Thymus (tissue), 11 donors: ENCODE results near the gene FMO1. TPM values are rescaled to one million over a fixed set of nuclear protein-coding genes. Genes with fewer than 3 reads are reported as not detected.
A peak's percentile ranks its signal among the peaks of the same experiment; 100 is the strongest.

Source experiments
- DNase-seq, 9 donors: peaks; one replicate each; pipeline ENCODE4 v3.0.0-alpha.2; 2013; ENCODE audit warnings: low spot score in 9 of 9, low read depth in 6 of 9, missing footprints in 1 of 9
- H3K27ac ChIP-seq, 2 donors: one replicate each; pipeline ENCODE4 v1.5.1; 2013; ENCODE audit warnings: control low read depth in 1 of 2, low read depth in 1 of 2, low read length in 1 of 2, mild to moderate bottlenecking in 1 of 2, moderate library complexity in 1 of 2
- H3K27me3 ChIP-seq, 2 donors: one replicate each; pipeline ENCODE4 v1.5.1; 2013; ENCODE audit warnings: low read length in 1 of 2; ENCODE audit not compliant: control insufficient read depth in 2 of 2, insufficient read depth in 1 of 2
- H3K36me3 ChIP-seq, 2 donors: one replicate each; pipeline ENCODE4 v1.5.1; 2013; ENCODE audit warnings: low read length in 1 of 2, mild to moderate bottlenecking in 1 of 2, moderate library complexity in 1 of 2; ENCODE audit not compliant: control insufficient read depth in 2 of 2, insufficient read depth in 2 of 2
- H3K4me1 ChIP-seq, 2 donors: one replicate each; pipeline ENCODE4 v1.5.1; 2013; ENCODE audit warnings: low read length in 2 of 2; ENCODE audit not compliant: control insufficient read depth in 2 of 2, insufficient read depth in 2 of 2
- H3K4me3 ChIP-seq, 2 donors: one replicate each; pipeline ENCODE4 v1.5.1; 2013; ENCODE audit warnings: low read length in 2 of 2, control low read depth in 1 of 2, mild to moderate bottlenecking in 1 of 2
- H3K9me3 ChIP-seq, 2 donors: one replicate each; pipeline ENCODE4 v1.5.1; 2013; ENCODE audit warnings: low read length in 1 of 2, mild to moderate bottlenecking in 1 of 2; ENCODE audit not compliant: control insufficient read depth in 2 of 2, insufficient read depth in 1 of 2
- WGBS: extraction: QIAGEN DNeasy Blood & Tissue Kit; methylation state at CpG from one replicate; pipeline ENCODE4 v1.1.7; 2013; 5-methylcytosine and 5-hydroxymethylcytosine counted together
- polyA plus RNA-seq: library from polyadenylated mRNA; stranded (reverse); fragments of 200-250 nt; gene quantifications from one replicate; pipeline ENCODE4 v1.2.3, GENCODE V29; 2013
- total RNA-seq: library from RNA; stranded (reverse); fragments of 120-200 nt; gene quantifications from one replicate; pipeline ENCODE4 v1.2.4, GENCODE V29; 2013
- donor health status: healthy.

Gene FMO1
- total and polyA plus RNA-seq, 2 donors: 5.6 to 10.8 TPM

DNA sequence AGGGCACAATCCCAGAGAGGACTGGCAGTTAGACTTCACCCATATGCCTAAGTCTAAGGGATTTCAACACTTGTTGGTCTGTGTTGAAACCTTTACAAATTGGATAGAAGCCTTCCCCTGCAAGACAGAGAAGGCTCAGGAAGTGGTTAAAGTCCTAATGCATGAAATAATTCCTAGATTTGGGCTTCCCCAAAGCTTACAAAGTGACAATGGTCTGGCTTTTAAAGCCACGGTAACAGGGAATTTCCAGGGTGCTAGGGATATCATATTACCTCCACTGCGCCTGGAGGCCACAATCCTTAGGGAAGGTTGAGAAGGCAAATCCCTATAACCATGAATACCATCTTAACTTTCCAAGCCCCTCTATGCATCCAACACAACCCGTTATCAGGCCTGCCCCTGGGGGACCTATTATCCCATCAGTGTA is 62.4 kb downstream of the FMO1 start:
- H3K9me3 ChIP-seq: no peaks in the 10 kb centered on the region
- peaks cover 0 to 2% of the 10 kb centered on the region in 2 donors for H3K4me1 ChIP-seq
- WGBS: 90% methylated on average over 3 of the region's 3 CpGs
- H3K4me3 ChIP-seq: no peak overlapping the region
- H3K36me3 ChIP-seq: no peaks in the 10 kb centered on the region
- H3K27me3 ChIP-seq: no peaks in the 10 kb centered on the region
- DNase-seq: no peak
- no peak overlapping the region for H3K27ac ChIP-seq

DNA sequence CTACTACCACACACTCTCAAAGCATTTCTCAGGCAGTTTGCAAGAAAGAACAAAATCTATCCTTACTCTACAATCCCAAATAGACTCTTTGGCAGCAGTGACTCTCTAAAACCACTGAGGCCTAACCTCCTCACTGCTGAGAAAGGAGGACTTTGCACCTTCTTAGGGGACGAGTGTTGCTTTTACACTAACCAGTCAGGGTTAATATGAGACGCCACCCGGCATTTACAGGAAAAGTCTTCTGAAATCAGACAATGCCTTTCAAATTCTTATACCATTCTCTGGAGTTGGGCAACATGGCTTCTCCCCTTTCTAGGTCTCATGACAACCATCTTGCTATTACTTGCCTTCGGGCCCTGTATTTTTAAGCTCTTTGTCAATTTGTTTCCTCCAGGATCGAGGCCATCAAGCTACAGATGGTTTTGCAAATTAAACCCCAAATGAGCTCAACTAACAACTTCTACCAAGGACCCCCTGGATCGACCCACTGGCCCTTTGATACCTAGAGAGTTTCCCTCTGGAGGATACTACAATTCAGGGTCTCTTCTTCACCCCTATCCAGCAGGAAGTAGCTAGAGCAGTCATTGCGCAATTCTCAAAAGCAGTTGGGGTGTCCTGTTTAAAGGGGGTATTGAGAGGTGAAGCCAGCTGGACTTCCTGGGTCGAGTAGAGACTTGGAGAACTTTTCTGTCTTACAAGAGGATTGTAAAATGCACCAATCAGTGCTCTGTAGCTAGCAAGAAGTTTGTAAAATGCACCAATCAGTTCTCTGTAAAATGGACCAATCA is 63.7 kb downstream of the FMO1 start:
- Histone ChIP-seq H3K9me3 (no peaks in the 10 kb centered on the region), H3K36me3 (no peaks in the 10 kb centered on the region), H3K27me3 (no peaks in the 10 kb centered on the region), H3K4me3 (no peak overlapping the region), H3K4me1 (peaks cover 0 to 4% of the 10 kb centered on the region in 2 donors), H3K27ac (no peak overlapping the region)
- 95% methylated on average over 8 of the region's 8 CpGs for WGBS
- DNase-seq: no peak

DNA sequence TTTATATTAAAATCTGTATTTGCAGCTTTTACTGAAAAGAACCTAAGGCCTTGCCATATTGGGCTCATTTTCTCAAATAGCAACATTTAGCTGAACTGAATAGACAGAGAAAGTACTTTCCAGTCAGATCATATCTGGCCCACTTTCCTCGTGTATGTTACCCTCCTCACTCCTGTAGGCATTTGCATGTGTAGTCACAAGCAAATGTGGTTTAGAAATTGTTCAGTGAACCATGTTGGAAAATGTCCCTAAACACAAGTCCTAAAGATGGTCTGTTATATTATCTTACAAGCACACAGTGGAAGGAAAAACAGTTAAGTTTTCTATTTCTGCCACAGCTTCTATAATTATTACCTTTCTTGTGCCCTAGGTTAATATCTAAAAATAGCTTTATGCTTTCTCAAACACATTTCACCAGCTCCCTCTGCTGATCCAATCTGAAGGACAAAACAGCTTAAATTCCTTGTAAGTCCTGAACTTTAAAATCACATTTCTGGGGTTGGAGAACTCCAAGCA is 65.1 kb downstream of the FMO1 start:
- Histone ChIP-seq H3K9me3 (no peaks in the 10 kb centered on the region), H3K4me3 (no peak overlapping the region), H3K27me3 (no peaks in the 10 kb centered on the region), H3K27ac (peak overlapping the region; percentile 32 to 33), H3K4me1 (peaks cover 0 to 4% of the 10 kb centered on the region in 2 donors), H3K36me3 (no peaks in the 10 kb centered on the region)
- DNase-seq: peak in 1 of 9 donors; percentile 0
- 11% methylated on average over 1 of the region's 1 CpG for WGBS

DNA sequence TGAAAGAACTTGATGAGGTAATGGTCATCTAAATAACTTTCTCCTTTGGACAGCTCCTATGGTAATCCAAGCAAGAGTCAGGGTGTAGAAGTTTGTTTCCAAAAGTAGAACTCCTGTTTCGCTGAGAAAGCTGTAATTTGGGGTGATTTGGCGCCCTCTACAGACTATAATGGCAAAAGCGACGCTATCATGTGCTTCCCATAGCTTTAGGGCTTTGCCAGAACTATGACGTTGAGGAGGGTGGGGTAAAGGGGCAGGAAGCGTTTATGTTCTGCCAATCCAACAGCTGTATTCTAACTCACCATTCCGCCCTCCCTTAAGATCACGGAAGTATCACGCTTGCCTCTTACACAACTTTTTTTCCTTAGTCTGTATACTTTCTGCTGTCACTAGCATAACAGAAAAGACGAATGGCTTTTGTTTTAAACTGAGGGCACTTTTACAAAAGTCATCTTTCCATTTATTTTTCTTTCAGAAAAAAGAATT is 65.6 kb downstream of the FMO1 start, which contains the start of gene FMO4:
Gene FMO4, plus strand, starts transcription at position 349 of the 486 bp plus-strand sequence. CDS start 5,643 bp downstream, outside the sequence.
- H3K4me3 ChIP-seq: peak within 1 kb of the TSS; percentile 14
- peaks cover 0 to 4% of the 10 kb centered on the region in 2 donors for H3K4me1 ChIP-seq
- H3K36me3 ChIP-seq: no peaks in the 10 kb centered on the region
- H3K27ac ChIP-seq: peak within 1 kb of the TSS; percentile 32 to 33
- under 1% methylated on average over 10 of the region's 10 CpGs for WGBS
- H3K9me3 ChIP-seq: no peaks in the 10 kb centered on the region
- H3K27me3 ChIP-seq: no peaks in the 10 kb centered on the region
- peak; percentile 83 to 98 (median 93) for DNase-seq

DNA sequence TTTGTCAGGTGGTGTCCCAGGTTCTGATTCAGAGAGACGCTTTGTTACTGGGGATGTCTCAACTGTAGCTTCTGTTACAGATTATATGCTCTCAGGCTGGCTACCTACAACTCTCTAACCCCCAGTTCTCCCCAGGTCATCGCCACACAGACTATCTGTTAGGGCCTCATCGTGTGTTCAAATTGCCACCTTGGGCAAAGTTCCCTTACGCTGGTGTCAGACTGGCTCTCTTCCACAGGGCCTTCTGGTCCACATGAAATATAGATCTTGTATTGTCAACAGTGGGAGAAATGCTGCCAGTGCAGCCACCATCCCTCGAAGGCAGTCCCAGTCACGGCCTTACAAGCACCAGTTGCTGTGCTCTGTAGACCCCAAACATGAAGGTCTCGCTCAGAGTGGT is 81.0 kb downstream of the FMO1 start:
- Histone ChIP-seq H3K4me3 (no peak overlapping the region), H3K36me3 (no peaks in the 10 kb centered on the region), H3K9me3 (no peaks in the 10 kb centered on the region), H3K4me1 (no peaks in the 10 kb centered on the region), H3K27ac (no peak overlapping the region), H3K27me3 (no peaks in the 10 kb centered on the region)
- DNase-seq: no peak
- WGBS: 97% methylated on average over 7 of the region's 7 CpGs

DNA sequence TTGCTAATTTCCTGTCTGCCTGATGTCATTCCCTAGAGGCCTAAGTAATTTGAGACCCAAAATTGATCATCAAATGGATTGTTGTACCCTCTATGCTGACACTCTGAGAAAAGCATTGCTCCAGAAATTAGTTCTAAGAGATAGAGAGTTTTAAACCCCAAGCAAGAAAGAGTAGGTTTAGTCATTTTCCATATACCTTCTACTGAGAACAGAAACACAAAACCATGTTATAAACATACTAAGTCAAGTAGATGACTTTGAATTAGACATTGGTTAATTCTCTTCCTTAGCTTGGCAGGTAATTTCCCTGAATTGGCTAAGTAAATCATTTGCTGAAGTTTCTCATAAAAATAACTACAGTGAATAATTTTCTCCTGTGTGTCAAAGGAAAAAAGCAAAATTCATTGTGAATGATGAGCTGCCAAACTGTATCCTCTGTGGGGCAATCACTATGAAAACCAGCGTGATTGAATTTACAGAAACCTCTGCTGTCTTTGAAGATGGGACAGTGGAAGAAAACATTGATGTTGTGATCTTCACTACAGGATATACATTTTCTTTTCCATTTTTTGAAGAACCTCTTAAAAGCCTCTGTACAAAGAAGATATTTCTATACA is 85.8 kb downstream of the FMO1 start:
- H3K9me3 ChIP-seq: no peaks in the 10 kb centered on the region
- H3K4me3 ChIP-seq: no peak overlapping the region
- no peaks in the 10 kb centered on the region for H3K36me3 ChIP-seq
- no peak overlapping the region for H3K27ac ChIP-seq
- H3K4me1 ChIP-seq: no peaks in the 10 kb centered on the region
- H3K27me3 ChIP-seq: no peaks in the 10 kb centered on the region
- WGBS: 95% methylated on average over 1 of the region's 1 CpG
- no peak for DNase-seq

Other genes starting within 250 kb of the FMO1 start
- gene FMO3, start 157.6 kb upstream of the FMO1 start, total RNA-seq: 0.19 TPM
- gene FMO3, start 157.6 kb upstream of the FMO1 start, polyA plus RNA-seq: 2.5 TPM
- gene FMO2, start 63.2 kb upstream of the FMO1 start, total RNA-seq: 0.61 TPM
- 5.5 TPM for gene FMO2, start 63.2 kb upstream of the FMO1 start, polyA plus RNA-seq
- 2.5 TPM for gene FMO4, start 65.7 kb downstream of the FMO1 start, total RNA-seq
- 6.9 TPM for gene FMO4, start 65.7 kb downstream of the FMO1 start, polyA plus RNA-seq
- gene PRRC2C, start 237.0 kb downstream of the FMO1 start, total RNA-seq: 43.4 TPM
- gene PRRC2C, start 237.0 kb downstream of the FMO1 start, polyA plus RNA-seq: 45.8 TPM